Cardiac fibroblast (primary cell): ENCODE results near the gene DGKZ.

ENCODE experiments used
- DNase-seq, 2 donors: peaks; one replicate each; pipeline versions ENCODE4 v3.0.0 to v3.0.0-alpha.2; 2010; ENCODE audit warnings: low read depth in 2 of 2
- H3K4me3 ChIP-seq, 2 donors: replicated peaks in 1 of 2; 1 replicate in 1 of 2; 2 replicates in 1 of 2; pipeline ENCODE4 v1.5.1; 2011; ENCODE audit warnings: low read depth in 2 of 2, low read length in 2 of 2, mild to moderate bottlenecking in 2 of 2, moderate library complexity in 1 of 2
- TF ChIP-seq, protein P1 (sequence below): IDR thresholded peaks from one replicate; pipeline ENCODE4 v1.5.1; 2011; ENCODE audit warnings: low read depth, mild to moderate bottlenecking, low read length, inconsistent platforms

DGKZ gene

DNA sequence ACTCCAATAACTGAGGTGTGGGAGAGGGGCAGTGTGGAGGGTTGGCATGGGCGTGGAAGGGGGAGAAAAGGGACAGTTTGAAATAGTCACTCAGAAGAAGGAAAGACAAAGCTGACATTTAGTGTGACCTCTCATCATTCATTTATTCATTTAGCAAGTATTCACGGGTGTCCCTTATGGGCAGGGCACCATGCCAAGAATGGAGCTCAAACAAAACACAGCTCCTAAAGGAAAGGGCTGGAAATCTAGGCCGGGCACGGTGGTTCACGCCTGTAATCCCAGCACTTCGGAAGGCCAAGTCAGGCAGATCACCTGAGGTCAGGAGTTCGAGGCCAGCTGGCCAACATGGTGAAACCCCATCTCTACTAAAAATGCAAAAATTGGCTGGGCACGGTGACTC, 19.4 kb upstream of the DGKZ start:
- H3K4me3 ChIP-seq = no peak overlapping the region
- DNase-seq = no peak
- TF ChIP-seq, protein P1, sequence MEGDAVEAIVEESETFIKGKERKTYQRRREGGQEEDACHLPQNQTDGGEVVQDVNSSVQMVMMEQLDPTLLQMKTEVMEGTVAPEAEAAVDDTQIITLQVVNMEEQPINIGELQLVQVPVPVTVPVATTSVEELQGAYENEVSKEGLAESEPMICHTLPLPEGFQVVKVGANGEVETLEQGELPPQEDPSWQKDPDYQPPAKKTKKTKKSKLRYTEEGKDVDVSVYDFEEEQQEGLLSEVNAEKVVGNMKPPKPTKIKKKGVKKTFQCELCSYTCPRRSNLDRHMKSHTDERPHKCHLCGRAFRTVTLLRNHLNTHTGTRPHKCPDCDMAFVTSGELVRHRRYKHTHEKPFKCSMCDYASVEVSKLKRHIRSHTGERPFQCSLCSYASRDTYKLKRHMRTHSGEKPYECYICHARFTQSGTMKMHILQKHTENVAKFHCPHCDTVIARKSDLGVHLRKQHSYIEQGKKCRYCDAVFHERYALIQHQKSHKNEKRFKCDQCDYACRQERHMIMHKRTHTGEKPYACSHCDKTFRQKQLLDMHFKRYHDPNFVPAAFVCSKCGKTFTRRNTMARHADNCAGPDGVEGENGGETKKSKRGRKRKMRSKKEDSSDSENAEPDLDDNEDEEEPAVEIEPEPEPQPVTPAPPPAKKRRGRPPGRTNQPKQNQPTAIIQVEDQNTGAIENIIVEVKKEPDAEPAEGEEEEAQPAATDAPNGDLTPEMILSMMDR = no peak

DNA sequence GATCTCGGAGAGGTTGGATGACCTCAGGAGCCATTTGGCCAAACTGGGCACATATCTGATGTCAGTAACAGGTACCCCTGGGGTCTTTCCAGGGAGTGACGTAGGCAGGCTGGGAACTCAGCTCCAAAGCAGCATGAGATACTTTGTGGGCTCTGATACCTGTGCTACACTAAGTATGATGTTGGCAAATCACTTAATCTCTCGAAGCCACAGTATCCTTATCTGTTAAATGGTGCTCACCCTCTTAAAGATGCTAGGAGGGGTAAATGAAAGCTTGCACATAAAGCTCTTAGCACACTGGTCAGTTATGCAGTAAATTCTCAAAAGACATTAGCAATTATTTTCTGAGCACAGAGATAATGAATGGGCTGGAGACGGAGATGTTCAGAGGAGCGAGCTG, 17.1 kb upstream of the DGKZ start:
- TF ChIP-seq, protein P1 = no peak
- no peak overlapping the region for H3K4me3 ChIP-seq
- no peak for DNase-seq

DNA sequence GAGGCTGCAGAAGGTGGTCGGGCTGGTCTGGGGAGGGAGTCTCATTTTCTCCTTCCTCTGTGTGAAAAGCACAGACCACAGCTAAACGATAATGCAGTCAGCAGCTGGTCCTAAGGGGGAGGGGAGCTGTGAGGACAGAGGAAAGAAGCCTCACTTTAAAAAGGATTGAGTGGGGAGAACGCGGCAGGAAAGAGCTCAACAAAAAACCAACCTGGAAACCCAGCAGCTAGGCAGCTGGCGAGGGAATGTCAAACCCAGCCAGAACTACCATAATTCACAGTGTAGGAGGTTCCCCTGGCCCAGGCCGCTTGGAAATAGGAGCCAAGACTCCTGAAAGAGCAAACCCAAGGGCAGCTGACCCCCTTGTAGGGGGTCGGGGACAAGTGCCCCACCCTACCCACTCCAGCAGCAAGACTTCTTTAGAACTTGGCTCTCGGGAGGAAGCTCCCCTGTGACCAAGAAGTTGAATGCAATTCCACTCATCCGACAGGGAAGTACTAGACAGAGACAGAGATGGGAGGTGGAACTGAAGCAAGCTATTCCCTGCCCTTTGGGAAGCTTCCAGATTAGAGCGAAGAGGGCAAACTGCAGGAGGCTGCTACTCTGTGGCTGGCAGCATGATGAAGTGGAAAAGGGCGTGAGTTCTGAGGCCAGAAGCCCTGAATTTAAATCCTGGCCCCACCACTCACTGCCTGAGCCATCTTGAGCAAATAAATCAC, 16.5 kb upstream of the DGKZ start:
- H3K4me3 ChIP-seq = no peak overlapping the region
- DNase-seq = peak in 1 of 2 donors; percentile 25
- TF ChIP-seq, protein P1 = no peak

DNA sequence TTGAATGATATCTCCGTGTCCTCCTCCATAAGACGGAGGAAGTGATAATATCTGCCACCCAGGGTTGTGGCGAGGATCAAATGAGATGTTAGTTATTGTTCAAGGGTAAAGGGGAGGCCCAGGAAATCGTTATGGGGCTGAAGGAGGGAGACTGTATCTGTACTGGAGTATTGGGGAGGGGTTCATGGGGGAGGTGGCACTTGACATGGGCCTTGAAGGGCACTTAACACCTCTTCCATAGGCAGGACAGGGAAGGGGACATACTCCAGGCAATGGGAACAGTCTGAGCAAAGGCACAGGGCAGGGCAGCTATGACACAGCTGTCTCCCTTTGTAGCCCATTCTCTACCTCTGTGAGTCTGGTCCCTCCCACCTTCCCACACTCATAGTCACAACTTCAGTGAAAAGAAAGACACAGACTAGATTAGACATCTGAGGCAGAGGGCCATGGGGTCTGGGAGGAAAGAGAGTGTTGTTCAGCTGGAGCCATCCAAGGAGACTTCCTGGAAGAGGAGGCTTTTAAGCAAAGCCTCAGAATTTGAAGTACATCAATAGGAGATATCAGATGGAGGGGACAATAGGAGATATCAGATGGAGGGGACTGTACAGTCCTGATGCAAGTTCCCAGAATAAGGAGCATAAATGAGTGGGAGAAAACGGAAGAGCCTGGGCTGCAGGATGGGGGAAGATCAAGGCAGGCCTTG, 15.8 kb upstream of the DGKZ start:
- DNase-seq = no peak
- TF ChIP-seq, protein P1 = no peak
- H3K4me3 ChIP-seq = no peak overlapping the region

DNA sequence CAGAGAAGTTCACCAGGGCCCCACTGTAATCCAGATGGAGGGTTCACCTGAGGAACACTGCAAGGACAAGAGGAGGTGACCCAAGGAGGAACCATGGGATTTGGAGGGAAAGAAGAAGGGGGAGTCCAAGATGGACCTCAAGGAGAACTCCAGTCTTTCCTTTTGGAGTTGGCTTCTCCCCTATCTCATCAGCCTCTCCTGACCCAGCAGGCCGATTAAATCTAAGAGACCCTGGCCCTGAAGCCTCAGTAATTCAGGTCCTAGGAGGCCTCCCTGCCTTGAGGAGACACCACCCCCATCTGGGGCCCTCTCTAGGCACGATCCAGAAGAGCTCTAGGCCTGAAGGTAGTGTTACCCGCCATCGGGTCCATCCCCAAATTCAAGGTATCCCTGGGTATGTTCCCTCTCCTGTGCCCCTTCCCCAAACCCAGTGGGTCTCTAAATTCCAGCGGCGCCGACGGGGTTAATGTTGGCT, 15.1 kb upstream of the DGKZ start:
- H3K4me3 ChIP-seq = no peak overlapping the region
- TF ChIP-seq, protein P1 = no peak
- DNase-seq = no peak

DNA sequence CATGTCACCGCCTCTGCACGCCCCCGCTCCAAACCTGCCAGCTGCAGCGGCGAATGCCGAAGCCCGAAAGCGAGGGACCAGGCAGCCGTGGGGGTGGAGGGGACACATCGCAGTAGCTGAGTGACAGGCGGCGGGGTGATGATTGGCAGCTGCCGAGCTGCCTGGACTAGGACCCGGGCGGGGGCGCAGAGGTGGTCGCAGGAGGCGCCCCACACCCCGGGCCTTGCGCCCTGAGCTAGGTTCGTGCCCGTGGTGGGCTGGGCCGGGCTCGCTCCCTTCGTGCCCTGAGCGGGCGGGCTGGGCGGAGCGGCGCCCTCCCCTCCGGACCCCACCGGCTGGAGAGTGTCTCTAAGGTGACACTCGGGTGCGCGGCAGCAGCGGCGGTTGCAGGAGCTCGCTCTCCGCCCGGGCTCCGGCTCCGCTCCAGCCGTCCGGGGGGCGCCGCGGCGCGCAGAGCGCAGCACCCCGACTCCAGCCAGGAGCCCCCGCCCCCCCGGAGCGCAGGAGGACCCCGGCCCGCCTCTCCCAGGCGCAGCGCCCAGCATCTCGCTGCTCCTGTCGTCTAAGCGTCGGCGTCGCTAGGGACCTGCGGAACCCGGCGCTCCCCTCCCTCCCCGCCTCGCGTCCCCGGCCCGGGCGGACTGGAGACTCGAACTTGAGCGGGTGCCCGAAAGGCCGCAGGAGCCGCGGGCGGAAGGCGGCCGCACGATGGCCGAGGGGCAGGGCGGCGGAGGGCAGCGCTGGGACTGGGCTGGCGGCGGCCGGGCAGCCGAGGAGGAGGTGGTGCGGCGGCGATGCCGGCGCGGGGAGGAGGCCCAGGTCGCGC, 14.5 kb upstream of the DGKZ start:
- no peak for DNase-seq
- H3K4me3 ChIP-seq = peak overlapping the region; percentile 10 to 22
- TF ChIP-seq, protein P1 = no peak
